Adipocyte (in vitro differentiated cells): ENCODE results near the gene RASGRP3.

Source experiments
- DNase-seq: peaks from one replicate; pipeline ENCODE4 v3.0.0-alpha.2; 2015; ENCODE audit warnings: low read depth
- H3K27me3 ChIP-seq: replicated peaks from 2 replicates; pipeline ENCODE4 v1.7.0; 2013; ENCODE audit warnings: mild to moderate bottlenecking, low read length, moderate library complexity; ENCODE audit not compliant: control insufficient read depth, insufficient read depth
- H3K36me3 ChIP-seq: 2 replicates; pipeline ENCODE4 v1.7.0; 2013; ENCODE audit warnings: low read length, mild to moderate bottlenecking, moderate library complexity; ENCODE audit not compliant: control insufficient read depth, insufficient read depth, severe bottlenecking
- H3K4me1 ChIP-seq: 2 replicates; pipeline ENCODE4 v1.7.0; 2013; ENCODE audit warnings: mild to moderate bottlenecking, low read length, moderate library complexity; ENCODE audit not compliant: control insufficient read depth, insufficient read depth
- H3K4me3 ChIP-seq: 2 replicates; pipeline ENCODE4 v1.7.0; 2013; ENCODE audit warnings: mild to moderate bottlenecking, low read length, moderate library complexity
- H3K9ac ChIP-seq: 2 replicates; pipeline ENCODE4 v1.7.0; 2013; ENCODE audit warnings: mild to moderate bottlenecking, low read length, moderate library complexity
- H3K9me3 ChIP-seq: 2 replicates; pipeline ENCODE4 v1.7.0; 2013; ENCODE audit warnings: mild to moderate bottlenecking, low read length, moderate library complexity; ENCODE audit not compliant: control insufficient read depth

RASGRP3 gene

GRCh38 chr2:33496150-33496549 is 19.7 kb downstream of the RASGRP3 start:
- H3K27me3 ChIP-seq: peaks cover 4% of the 10 kb centered on the region
- no peaks in the 10 kb centered on the region for H3K4me1 ChIP-seq
- DNase-seq: peak; percentile 57
- H3K36me3 ChIP-seq: no peaks in the 10 kb centered on the region
- H3K9ac ChIP-seq: no peak overlapping the region
- no peak overlapping the region for H3K4me3 ChIP-seq
- no peaks in the 10 kb centered on the region for H3K9me3 ChIP-seq

GRCh38 chr2:33496726-33497125 is 20.3 kb downstream of the RASGRP3 start:
- no peaks in the 10 kb centered on the region for H3K36me3 ChIP-seq
- H3K4me1 ChIP-seq: no peaks in the 10 kb centered on the region
- H3K27me3 ChIP-seq: peaks cover 4% of the 10 kb centered on the region
- H3K9me3 ChIP-seq: no peaks in the 10 kb centered on the region
- no peak overlapping the region for H3K9ac ChIP-seq
- no peak for DNase-seq
- H3K4me3 ChIP-seq: no peak overlapping the region

DNA sequence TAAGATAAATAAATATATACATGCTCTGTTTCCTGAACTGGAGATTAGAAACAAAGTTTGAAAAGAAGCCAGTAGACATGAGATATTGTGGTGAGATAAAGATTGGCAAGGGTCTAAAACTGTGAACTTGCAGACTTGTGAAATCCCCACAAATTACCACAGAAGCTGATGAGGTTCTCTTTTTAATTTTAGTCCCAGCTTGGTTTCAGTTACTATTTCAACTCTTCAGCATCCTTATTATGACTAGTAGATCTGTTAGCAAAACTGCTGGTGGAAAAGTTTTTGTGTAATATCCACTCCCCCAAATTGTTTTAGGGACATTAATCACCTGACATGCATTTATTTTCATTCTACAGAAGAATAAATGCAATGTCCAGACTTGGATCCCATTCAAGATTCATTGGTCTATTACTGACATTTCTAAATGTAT is 20.8 kb downstream of the RASGRP3 start:
- no peak overlapping the region for H3K9ac ChIP-seq
- no peaks in the 10 kb centered on the region for H3K4me1 ChIP-seq
- peaks cover 4% of the 10 kb centered on the region for H3K27me3 ChIP-seq
- no peak overlapping the region for H3K4me3 ChIP-seq
- peak; percentile 27 for DNase-seq
- no peaks in the 10 kb centered on the region for H3K36me3 ChIP-seq
- H3K9me3 ChIP-seq: no peaks in the 10 kb centered on the region

GRCh38 chr2:33498291-33498956 is 22.0 kb downstream of the RASGRP3 start:
- no peaks in the 10 kb centered on the region for H3K36me3 ChIP-seq
- DNase-seq: no peak
- no peaks in the 10 kb centered on the region for H3K9me3 ChIP-seq
- H3K9ac ChIP-seq: no peak overlapping the region
- no peaks in the 10 kb centered on the region for H3K4me1 ChIP-seq
- H3K4me3 ChIP-seq: no peak overlapping the region
- H3K27me3 ChIP-seq: peaks cover 4% of the 10 kb centered on the region

GRCh38 chr2:33500177-33500576 is 23.7 kb downstream of the RASGRP3 start:
- Histone ChIP-seq H3K4me1 (no peaks in the 10 kb centered on the region), H3K36me3 (no peaks in the 10 kb centered on the region), H3K27me3 (peaks cover 4% of the 10 kb centered on the region), H3K9me3 (no peaks in the 10 kb centered on the region), H3K9ac (no peak overlapping the region), H3K4me3 (no peak overlapping the region)
- DNase-seq: no peak

DNA sequence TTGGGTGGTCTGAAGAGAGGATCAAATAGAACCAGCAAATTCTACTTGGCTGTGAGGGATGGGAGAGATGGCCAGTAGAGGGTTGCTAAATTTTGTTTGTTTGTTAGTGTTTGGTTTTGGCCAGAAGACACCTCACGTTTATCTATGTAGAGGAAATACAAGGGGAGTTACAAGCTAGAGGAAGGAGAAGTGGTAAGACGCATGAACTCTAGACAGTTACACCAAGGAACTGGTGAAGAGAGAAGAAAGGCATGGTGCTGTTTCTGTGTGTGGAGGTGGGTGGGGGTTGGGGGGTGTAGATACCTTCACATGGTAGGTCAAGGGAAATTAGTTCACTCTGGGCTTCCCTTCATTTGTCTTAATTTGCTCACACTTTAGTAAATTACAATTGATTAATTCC is 25.6 kb downstream of the RASGRP3 start:
- no peaks in the 10 kb centered on the region for H3K9me3 ChIP-seq
- peaks cover 4% of the 10 kb centered on the region for H3K27me3 ChIP-seq
- no peaks in the 10 kb centered on the region for H3K4me1 ChIP-seq
- no peak for DNase-seq
- H3K4me3 ChIP-seq: no peak overlapping the region
- H3K9ac ChIP-seq: no peak overlapping the region
- no peaks in the 10 kb centered on the region for H3K36me3 ChIP-seq

DNA sequence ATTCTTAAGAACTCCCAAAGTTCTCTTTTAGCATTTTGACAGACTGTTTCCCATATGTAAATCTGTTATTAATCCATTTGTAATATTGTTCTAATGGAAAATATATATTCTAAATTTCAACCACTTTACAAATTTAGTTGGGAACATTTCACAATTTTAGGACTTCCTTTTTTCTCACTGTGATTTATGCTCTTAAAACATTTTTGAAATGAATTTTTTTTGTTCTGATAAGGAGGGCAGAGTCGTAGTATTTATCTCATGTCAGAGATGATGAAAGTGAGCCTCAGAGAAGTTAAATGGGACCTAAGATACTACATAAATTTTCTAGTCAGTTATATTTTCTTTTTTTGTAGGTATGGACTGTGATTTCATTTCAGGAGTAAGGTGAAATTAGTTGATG is 26.6 kb downstream of the RASGRP3 start:
- DNase-seq: no peak
- H3K9me3 ChIP-seq: no peaks in the 10 kb centered on the region
- peaks cover 4% of the 10 kb centered on the region for H3K27me3 ChIP-seq
- no peaks in the 10 kb centered on the region for H3K36me3 ChIP-seq
- H3K4me1 ChIP-seq: no peaks in the 10 kb centered on the region
- H3K4me3 ChIP-seq: no peak overlapping the region
- no peak overlapping the region for H3K9ac ChIP-seq

DNA sequence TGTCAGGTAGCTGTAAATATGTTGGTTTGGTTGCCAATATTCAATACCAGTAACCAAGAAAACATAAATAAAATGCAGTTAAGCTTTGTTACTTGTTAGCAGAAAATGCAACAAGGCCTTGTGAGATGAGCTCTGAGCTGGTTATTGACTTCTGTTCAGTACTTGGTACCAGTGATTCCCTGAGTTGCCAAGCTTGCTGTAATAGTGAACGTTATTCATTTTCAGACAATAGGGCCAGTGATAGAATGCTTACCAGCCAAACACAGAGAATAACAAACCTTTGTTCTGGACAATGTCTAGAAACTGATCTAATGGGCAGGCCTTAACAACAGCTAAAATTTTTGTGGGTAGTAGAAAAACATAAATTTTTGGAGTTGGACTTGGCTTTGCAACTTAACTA is 29.5 kb downstream of the RASGRP3 start:
- no peak for DNase-seq
- Histone ChIP-seq H3K9ac (no peak overlapping the region), H3K4me3 (no peak overlapping the region), H3K36me3 (no peaks in the 10 kb centered on the region), H3K27me3 (no peaks in the 10 kb centered on the region), H3K4me1 (no peaks in the 10 kb centered on the region), H3K9me3 (no peaks in the 10 kb centered on the region)

DNA sequence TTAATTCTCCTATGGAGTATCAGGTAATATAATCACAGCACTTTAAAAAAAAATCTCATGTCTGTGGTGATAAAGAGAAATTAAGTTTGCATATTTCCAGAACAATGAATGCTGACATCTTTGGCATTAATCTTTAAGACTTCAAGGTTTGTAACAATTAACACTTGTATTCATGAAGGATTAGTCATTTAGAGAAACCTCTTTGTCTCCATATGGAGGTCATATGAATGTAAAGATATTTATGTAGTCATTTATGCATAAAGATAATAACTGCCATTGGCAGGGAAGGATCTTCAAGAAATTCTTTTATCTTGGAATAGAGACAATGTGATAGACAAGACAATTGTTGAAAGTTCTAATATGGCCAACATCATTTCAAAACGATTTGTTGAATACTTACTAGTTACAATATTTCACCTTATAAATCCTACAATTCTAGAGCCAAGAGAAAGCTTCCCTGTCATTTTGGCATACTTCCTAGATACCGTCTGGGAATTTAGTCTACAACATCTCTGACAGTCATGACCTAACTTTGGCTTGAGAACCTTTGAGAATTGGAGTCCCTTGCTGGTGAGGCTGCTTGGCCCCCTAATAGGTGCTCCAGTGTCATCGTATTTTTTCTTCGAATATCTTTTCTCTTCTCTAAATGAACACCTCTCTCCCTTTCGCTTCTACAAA is 33.6 kb downstream of the RASGRP3 start:
- no peak for DNase-seq
- Histone ChIP-seq H3K9me3 (no peaks in the 10 kb centered on the region), H3K27me3 (no peaks in the 10 kb centered on the region), H3K4me3 (no peak overlapping the region), H3K4me1 (no peaks in the 10 kb centered on the region), H3K36me3 (no peaks in the 10 kb centered on the region), H3K9ac (no peak overlapping the region)

GRCh38 chr2:33510586-33510968 is 34.1 kb downstream of the RASGRP3 start:
- Histone ChIP-seq H3K27me3 (no peaks in the 10 kb centered on the region), H3K9me3 (no peaks in the 10 kb centered on the region), H3K9ac (no peak overlapping the region)

DNA sequence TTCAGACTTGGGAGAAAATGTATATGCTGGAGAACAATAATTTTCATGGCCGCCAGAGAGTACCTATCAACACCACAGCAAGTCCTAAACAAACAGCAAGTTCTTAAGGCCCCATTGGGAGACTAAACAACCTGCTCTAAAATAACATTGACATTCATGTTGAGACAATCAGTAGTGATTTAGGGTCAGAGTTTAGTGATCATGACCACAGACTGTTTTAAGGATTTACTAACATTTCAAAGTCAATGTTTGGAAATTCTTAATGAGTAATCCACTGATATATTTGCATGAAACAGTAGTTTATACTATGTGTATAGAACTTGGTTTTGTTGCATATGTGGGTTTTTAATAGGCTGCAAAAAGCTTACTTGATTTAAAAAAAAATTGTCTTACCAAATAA is 34.7 kb downstream of the RASGRP3 start:
- Histone ChIP-seq H3K36me3 (no peaks in the 10 kb centered on the region), H3K4me1 (no peaks in the 10 kb centered on the region), H3K27me3 (no peaks in the 10 kb centered on the region), H3K9me3 (no peaks in the 10 kb centered on the region), H3K9ac (no peak overlapping the region), H3K4me3 (no peak overlapping the region)
- no peak for DNase-seq

More at GRCh38 chr2:33510586-33510968, 34.1 kb downstream of the RASGRP3 start:
- Histone ChIP-seq H3K4me1 (no peaks in the 10 kb centered on the region), H3K36me3 (no peaks in the 10 kb centered on the region), H3K4me3 (no peak overlapping the region)
- no peak for DNase-seq
